ENCODE results near the gene ACTR6. TPM values are rescaled to one million over a fixed set of nuclear protein-coding genes. Genes with fewer than 3 reads are reported as not detected.

The ACTR6 gene
- total and polyA plus RNA-seq, 3 donors from 2014 or later: 11.4 to 38.1 (median 17.6) TPM

- H3K4me3 ChIP-seq: no peak overlapping the region
- intact Hi-C loops (cut with DNase I; ENCODE audit: low total_unique reads): no loop called here
- WGBS, 2 donors: 96 to 99% methylated on average over 5 of the region's 5 CpGs
- no peak overlapping the region for H3K27ac ChIP-seq
- TF ChIP-seq, protein P1, sequence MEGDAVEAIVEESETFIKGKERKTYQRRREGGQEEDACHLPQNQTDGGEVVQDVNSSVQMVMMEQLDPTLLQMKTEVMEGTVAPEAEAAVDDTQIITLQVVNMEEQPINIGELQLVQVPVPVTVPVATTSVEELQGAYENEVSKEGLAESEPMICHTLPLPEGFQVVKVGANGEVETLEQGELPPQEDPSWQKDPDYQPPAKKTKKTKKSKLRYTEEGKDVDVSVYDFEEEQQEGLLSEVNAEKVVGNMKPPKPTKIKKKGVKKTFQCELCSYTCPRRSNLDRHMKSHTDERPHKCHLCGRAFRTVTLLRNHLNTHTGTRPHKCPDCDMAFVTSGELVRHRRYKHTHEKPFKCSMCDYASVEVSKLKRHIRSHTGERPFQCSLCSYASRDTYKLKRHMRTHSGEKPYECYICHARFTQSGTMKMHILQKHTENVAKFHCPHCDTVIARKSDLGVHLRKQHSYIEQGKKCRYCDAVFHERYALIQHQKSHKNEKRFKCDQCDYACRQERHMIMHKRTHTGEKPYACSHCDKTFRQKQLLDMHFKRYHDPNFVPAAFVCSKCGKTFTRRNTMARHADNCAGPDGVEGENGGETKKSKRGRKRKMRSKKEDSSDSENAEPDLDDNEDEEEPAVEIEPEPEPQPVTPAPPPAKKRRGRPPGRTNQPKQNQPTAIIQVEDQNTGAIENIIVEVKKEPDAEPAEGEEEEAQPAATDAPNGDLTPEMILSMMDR (IDR thresholded peaks at IDR 0.05): no peak
- TF ChIP-seq POLR2A (IDR thresholded peaks at IDR 0.05): no peak
- H3K36me3 ChIP-seq (ENCODE audit: low read depth, missing control alignments): no peaks in the 10 kb centered on the region
- H3K9me3 ChIP-seq: no peaks in the 10 kb centered on the region
- DNase-seq: no peak
- H3K27me3 ChIP-seq: no peaks in the 10 kb centered on the region
- no peaks in the 10 kb centered on the region for H3K4me1 ChIP-seq
Measured at GRCh38 chr12:100208834-100209233, 8.2 kb downstream of the ACTR6 start.

GRCh38 chr12:100211698-100212097 is 11.1 kb downstream of the ACTR6 start:
- WGBS, 2 donors: 87 to 95% methylated on average over 2 of the region's 2 CpGs
- H3K27me3 ChIP-seq: no peaks in the 10 kb centered on the region

DNA sequence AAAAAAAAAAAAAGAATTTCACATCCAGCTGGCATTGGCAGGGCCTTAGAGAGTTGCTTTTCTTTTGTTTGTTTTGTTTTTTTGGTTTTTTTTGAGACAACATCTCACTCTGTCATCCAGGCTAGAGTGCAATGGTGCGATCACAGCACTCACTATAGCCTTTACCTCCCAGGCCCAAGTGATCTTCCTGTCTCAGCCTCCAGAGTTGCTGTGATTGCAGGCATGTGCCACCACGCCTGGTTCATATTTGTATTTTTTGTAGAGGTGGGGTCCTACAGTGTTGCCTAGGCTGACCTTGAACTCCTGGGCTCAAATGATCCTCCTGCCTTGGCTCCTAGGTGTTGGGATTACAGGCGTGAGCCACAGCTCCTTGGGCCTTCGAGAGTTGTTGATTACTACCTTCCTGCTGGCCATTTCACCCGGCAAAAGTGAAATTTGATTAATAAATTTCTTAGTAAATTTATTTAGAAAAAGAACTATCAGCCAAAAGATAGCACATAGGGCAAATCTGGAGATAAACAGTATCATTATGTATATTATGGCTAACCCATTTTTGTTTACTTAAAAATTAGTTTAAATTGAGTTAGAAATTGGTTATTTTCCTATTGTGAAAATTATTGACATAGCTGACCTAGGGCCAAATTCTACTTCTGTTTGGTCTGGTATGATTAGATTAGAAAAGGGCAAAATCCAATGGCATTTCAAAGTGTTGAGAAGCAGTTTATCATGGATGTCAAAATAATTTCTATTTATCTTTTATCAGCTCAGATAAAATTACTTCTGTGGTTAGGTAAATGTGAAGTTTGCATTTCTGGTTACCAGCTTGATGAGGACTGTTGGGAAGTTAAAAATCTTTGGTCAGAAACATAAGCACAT is 12.6 kb downstream of the ACTR6 start:
- H3K4me3 ChIP-seq: no peak overlapping the region
- DNase-seq: no peak
- no peaks in the 10 kb centered on the region for H3K4me1 ChIP-seq
- H3K9me3 ChIP-seq: no peaks in the 10 kb centered on the region
- intact Hi-C loops (cut with DNase I; ENCODE audit: low total_unique reads): no loop called here
- TF ChIP-seq, protein P1 (IDR thresholded peaks at IDR 0.05): no peak
- no peak for TF ChIP-seq POLR2A (IDR thresholded peaks at IDR 0.05)
- H3K27me3 ChIP-seq: no peaks in the 10 kb centered on the region
- no peaks in the 10 kb centered on the region for H3K36me3 ChIP-seq (ENCODE audit: low read depth, missing control alignments)
- 94% methylated on average over 5 of the region's 5 CpGs for WGBS, 2 donors
- H3K27ac ChIP-seq: no peak overlapping the region

More at GRCh38 chr12:100211698-100212097, 11.1 kb downstream of the ACTR6 start:
- no peaks in the 10 kb centered on the region for H3K4me1 ChIP-seq
- H3K9me3 ChIP-seq: no peaks in the 10 kb centered on the region
- TF ChIP-seq, protein P1 (IDR thresholded peaks at IDR 0.05): no peak
- no peak for TF ChIP-seq POLR2A (IDR thresholded peaks at IDR 0.05)
- DNase-seq: no peak
- no peaks in the 10 kb centered on the region for H3K36me3 ChIP-seq (ENCODE audit: low read depth, missing control alignments)
- no peak overlapping the region for H3K4me3 ChIP-seq
- no peak overlapping the region for H3K27ac ChIP-seq
- intact Hi-C loops (cut with DNase I; ENCODE audit: low total_unique reads): no loop called here

- intact Hi-C loops (cut with DNase I; ENCODE audit: low total_unique reads): no loop called here
- no peak for DNase-seq
- H3K4me3 ChIP-seq: no peak overlapping the region
- WGBS, 2 donors: 95 to 97% methylated on average over 2 of the region's 2 CpGs
- no peaks in the 10 kb centered on the region for H3K4me1 ChIP-seq
- TF ChIP-seq, protein P1 (IDR thresholded peaks at IDR 0.05): no peak
- TF ChIP-seq POLR2A (IDR thresholded peaks at IDR 0.05): no peak
- H3K27ac ChIP-seq: no peak overlapping the region
- H3K36me3 ChIP-seq (ENCODE audit: low read depth, missing control alignments): no peaks in the 10 kb centered on the region
- H3K9me3 ChIP-seq: no peaks in the 10 kb centered on the region
- no peaks in the 10 kb centered on the region for H3K27me3 ChIP-seq
Measured at GRCh38 chr12:100214518-100214917, 13.9 kb downstream of the ACTR6 start.

All from testis (tissue), 3 donors.